HG03039 (cell line): ENCODE measurements around the gene CNTN2.

Source experiments
- ATAC-seq: cut with Tn5 transposase; IDR thresholded peaks from one replicate; pipeline ENCODE4 v1.9.1; 2021; ENCODE audit warnings: mild to moderate bottlenecking, moderate library complexity; ENCODE audit not compliant: unreplicated experiment

The CNTN2 gene

GRCh38 chr1:205042911-205043806, at the start of gene CNTN2:
CNTN2 (plus strand) TSS chr1:205043212; CDS start chr1:205053186, 9,974 bp downstream.
- no peak for ATAC-seq

GRCh38 chr1:204994086-204994862, 48.7 kb upstream of the CNTN2 start:
- ATAC-seq, result no peak

- no peak for ATAC-seq
Observed at GRCh38 chr1:204996981-204997380, 46.0 kb upstream of the CNTN2 start.

- no peak for ATAC-seq
Observed at GRCh38 chr1:204997591-204998355, 45.2 kb upstream of the CNTN2 start.

GRCh38 chr1:205001162-205001561, 41.9 kb upstream of the CNTN2 start:
- no peak for ATAC-seq

- no peak for ATAC-seq
Observed at GRCh38 chr1:205002705-205003104, 40.3 kb upstream of the CNTN2 start.

- ATAC-seq, result no peak
Observed at GRCh38 chr1:205003358-205004131, 39.5 kb upstream of the CNTN2 start.

- no peak for ATAC-seq
Observed at GRCh38 chr1:205004351-205004750, 38.7 kb upstream of the CNTN2 start.

- no peak for ATAC-seq
Observed at GRCh38 chr1:205008896-205009295, 34.1 kb upstream of the CNTN2 start.

GRCh38 chr1:205009670-205010069, 33.3 kb upstream of the CNTN2 start:
- no peak for ATAC-seq

GRCh38 chr1:205012391-205013140, 30.4 kb upstream of the CNTN2 start:
- no peak for ATAC-seq

- ATAC-seq, result no peak
Observed at GRCh38 chr1:205013683-205014367, 29.2 kb upstream of the CNTN2 start.

- ATAC-seq, result no peak
Observed at GRCh38 chr1:205014783-205015182, 28.2 kb upstream of the CNTN2 start.

- ATAC-seq, result no peak
Observed at GRCh38 chr1:205015241-205015640, 27.8 kb upstream of the CNTN2 start.

GRCh38 chr1:205016075-205016474, 26.9 kb upstream of the CNTN2 start:
- ATAC-seq, result no peak

- no peak for ATAC-seq
Observed at GRCh38 chr1:205016584-205016983, 26.4 kb upstream of the CNTN2 start.

- no peak for ATAC-seq
Observed at GRCh38 chr1:205017001-205017400, 26.0 kb upstream of the CNTN2 start.

- no peak for ATAC-seq
Observed at GRCh38 chr1:205017766-205018165, 25.2 kb upstream of the CNTN2 start.

GRCh38 chr1:205018381-205018780, 24.6 kb upstream of the CNTN2 start:
- ATAC-seq, result no peak
